GM20431 (cell line): Measurements from ENCODE around the gene SLC15A1.

ENCODE experiments used
- in situ Hi-C: fragments of 300-500 bp; cut with MseI, MboI; formaldehyde crosslinking; loops from one replicate; pipeline ENCODE4 v1.15.0; 2020; ENCODE audit warnings: low sequenced_read_pairs; ENCODE audit not compliant: unreplicated experiment

SLC15A1 gene

GRCh38 chr13:98710521-98710920, 42.0 kb downstream of the SLC15A1 start:
- in situ Hi-C loops, result no loop called here

GRCh38 chr13:98707281-98707999, 45.0 kb downstream of the SLC15A1 start:
- in situ Hi-C loops, result no loop called here

- in situ Hi-C loops, result no loop called here
Observed at GRCh38 chr13:98706446-98707110, 45.9 kb downstream of the SLC15A1 start.

GRCh38 chr13:98697791-98698190, 54.7 kb downstream of the SLC15A1 start:
- in situ Hi-C loops, result loop anchor here (25.0 kb wide), 1 partner anchor 140 kb away; no protein-coding TSS in a partner anchor

GRCh38 chr13:98693756-98694155, 58.7 kb downstream of the SLC15A1 start:
- in situ Hi-C loops, result loop anchor here (25.0 kb wide), 1 partner anchor 144 kb away; no protein-coding TSS in a partner anchor

- in situ Hi-C loops, result loop anchor here (25.0 kb wide), 1 partner anchor 146 kb away; no protein-coding TSS in a partner anchor
Observed at GRCh38 chr13:98691360-98691759, 61.1 kb downstream of the SLC15A1 start.

GRCh38 chr13:98690348-98691022, 62.0 kb downstream of the SLC15A1 start:
- in situ Hi-C loops, result loop anchor here (25.0 kb wide), 1 partner anchor 147 kb away; no protein-coding TSS in a partner anchor

GRCh38 chr13:98689347-98689968, 63.0 kb downstream of the SLC15A1 start:
- in situ Hi-C loops, result loop anchor here (25.0 kb wide), 1 partner anchor 148 kb away; no protein-coding TSS in a partner anchor

GRCh38 chr13:98688373-98688772, 64.1 kb downstream of the SLC15A1 start:
- in situ Hi-C loops, result loop anchor here (25.0 kb wide), 1 partner anchor 149 kb away; no protein-coding TSS in a partner anchor

GRCh38 chr13:98687319-98687718, 65.2 kb downstream of the SLC15A1 start:
- in situ Hi-C loops, result loop anchor here (25.0 kb wide), 1 partner anchor 150 kb away; no protein-coding TSS in a partner anchor

- in situ Hi-C loops, result loop anchor here (25.0 kb wide), 1 partner anchor 151 kb away; no protein-coding TSS in a partner anchor
Observed at GRCh38 chr13:98686270-98686669, 66.2 kb downstream of the SLC15A1 start.

- in situ Hi-C loops, result loop anchor here (25.0 kb wide), 1 partner anchor 152 kb away; no protein-coding TSS in a partner anchor
Observed at GRCh38 chr13:98685146-98685545, 67.3 kb downstream of the SLC15A1 start.

- in situ Hi-C loops, result loop anchor here (25.0 kb wide), 1 partner anchor 156 kb away; no protein-coding TSS in a partner anchor
Observed at GRCh38 chr13:98681049-98681448, 71.4 kb downstream of the SLC15A1 start.

GRCh38 chr13:98678741-98679140, 73.7 kb downstream of the SLC15A1 start:
- in situ Hi-C loops, result loop anchor here (25.0 kb wide), 1 partner anchor 159 kb away; no protein-coding TSS in a partner anchor

- in situ Hi-C loops, result loop anchor here (25.0 kb wide), 1 partner anchor 160 kb away; no protein-coding TSS in a partner anchor
Observed at GRCh38 chr13:98677398-98677797, 75.1 kb downstream of the SLC15A1 start.

- in situ Hi-C loops, result loop anchor here (25.0 kb wide), 1 partner anchor 161 kb away; no protein-coding TSS in a partner anchor
Observed at GRCh38 chr13:98676239-98676638, 76.2 kb downstream of the SLC15A1 start.

GRCh38 chr13:98675837-98676236, 76.6 kb downstream of the SLC15A1 start:
- in situ Hi-C loops, result loop anchor here (25.0 kb wide), 1 partner anchor 161 kb away; no protein-coding TSS in a partner anchor

- in situ Hi-C loops, result loop anchor here (25.0 kb wide), 1 partner anchor 162 kb away; no protein-coding TSS in a partner anchor
Observed at GRCh38 chr13:98675066-98675465, 77.4 kb downstream of the SLC15A1 start.

- in situ Hi-C loops, result loop anchor here (25.0 kb wide), 1 partner anchor 811 kb away; no protein-coding TSS in a partner anchor
Observed at GRCh38 chr13:98672947-98673613, 79.4 kb downstream of the SLC15A1 start.
